NK-92 (cell line): ENCODE data around the gene FAM78A.
"Not testable (repeated sequence)": the region's sequence is repeated elsewhere in the genome, so short reads cannot be mapped to it uniquely, and the experiment has no call there.

ENCODE experiments used
- DNase-seq: peaks from one replicate; lab custom pipeline; 2025; ENCODE audit not compliant: unreplicated experiment; lab: John Stamatoyannopoulos, UW

The FAM78A gene

GRCh38 chr9:131281119-131281965 lies 5.0 kb upstream of the FAM78A start:
- DNase-seq, result no peak

- DNase-seq, result no peak
These were observed 4.3 kb upstream of the FAM78A start for GRCh38 chr9:131280660-131281059.

- no peak for DNase-seq
These were observed 3.7 kb upstream of the FAM78A start for GRCh38 chr9:131279863-131280570.

- no peak for DNase-seq
These were observed 3.0 kb upstream of the FAM78A start for GRCh38 chr9:131279196-131279862.

GRCh38 chr9:131278702-131279111 lies 2.4 kb upstream of the FAM78A start:
- no peak for DNase-seq

- DNase-seq, result no peak
These were observed 1.8 kb upstream of the FAM78A start for GRCh38 chr9:131277910-131278701.

- DNase-seq, result no peak
These were observed 1.1 kb upstream of the FAM78A start for GRCh38 chr9:131277287-131277909.

- no peak for DNase-seq
These were observed 579 bp upstream of the FAM78A start for GRCh38 chr9:131276891-131277286.

- no peak for DNase-seq
These were observed 797 bp downstream of the FAM78A start for GRCh38 chr9:131275332-131276093.

- DNase-seq, result no peak
These were observed 1.5 kb downstream of the FAM78A start for GRCh38 chr9:131274674-131275331.

- DNase-seq, result no peak
These were observed 2.2 kb downstream of the FAM78A start for GRCh38 chr9:131273856-131274673.

- DNase-seq, result no peak
These were observed 3.0 kb downstream of the FAM78A start for GRCh38 chr9:131273146-131273855.

- no peak for DNase-seq
These were observed 4.1 kb downstream of the FAM78A start for GRCh38 chr9:131272212-131272611.

GRCh38 chr9:131271506-131271931 lies 4.8 kb downstream of the FAM78A start:
- no peak for DNase-seq

- not testable (repeated sequence) for DNase-seq
These were observed 5.4 kb downstream of the FAM78A start for GRCh38 chr9:131271016-131271273.

- no peak for DNase-seq
These were observed 5.9 kb downstream of the FAM78A start for GRCh38 chr9:131270171-131271015.
